Thymus (tissue), 11 donors: Measurements from ENCODE around the gene LRRC41. TPM values are rescaled to one million over a fixed set of nuclear protein-coding genes. Genes with fewer than 3 reads are reported as not detected.

Source experiments
- DNase-seq, 9 donors: peaks; one replicate each; pipeline ENCODE4 v3.0.0-alpha.2; 2013; ENCODE audit warnings: low spot score in 9 of 9, low read depth in 6 of 9, missing footprints in 1 of 9
- H3K27ac ChIP-seq, 2 donors: one replicate each; pipeline ENCODE4 v1.5.1; 2013; ENCODE audit warnings: control low read depth in 1 of 2, low read depth in 1 of 2, low read length in 1 of 2, mild to moderate bottlenecking in 1 of 2, moderate library complexity in 1 of 2
- H3K27me3 ChIP-seq, 2 donors: one replicate each; pipeline ENCODE4 v1.5.1; 2013; ENCODE audit warnings: low read length in 1 of 2; ENCODE audit not compliant: control insufficient read depth in 2 of 2, insufficient read depth in 1 of 2
- H3K36me3 ChIP-seq, 2 donors: one replicate each; pipeline ENCODE4 v1.5.1; 2013; ENCODE audit warnings: low read length in 1 of 2, mild to moderate bottlenecking in 1 of 2, moderate library complexity in 1 of 2; ENCODE audit not compliant: control insufficient read depth in 2 of 2, insufficient read depth in 2 of 2
- H3K4me1 ChIP-seq, 2 donors: one replicate each; pipeline ENCODE4 v1.5.1; 2013; ENCODE audit warnings: low read length in 2 of 2; ENCODE audit not compliant: control insufficient read depth in 2 of 2, insufficient read depth in 2 of 2
- H3K4me3 ChIP-seq, 2 donors: one replicate each; pipeline ENCODE4 v1.5.1; 2013; ENCODE audit warnings: low read length in 2 of 2, control low read depth in 1 of 2, mild to moderate bottlenecking in 1 of 2
- H3K9me3 ChIP-seq, 2 donors: one replicate each; pipeline ENCODE4 v1.5.1; 2013; ENCODE audit warnings: low read length in 1 of 2, mild to moderate bottlenecking in 1 of 2; ENCODE audit not compliant: control insufficient read depth in 2 of 2, insufficient read depth in 1 of 2
- WGBS: extraction: QIAGEN DNeasy Blood & Tissue Kit; methylation state at CpG from one replicate; pipeline ENCODE4 v1.1.7; 2013; 5-methylcytosine and 5-hydroxymethylcytosine counted together
- polyA plus RNA-seq: library from polyadenylated mRNA; stranded (reverse); fragments of 200-250 nt; gene quantifications from one replicate; pipeline ENCODE4 v1.2.3, GENCODE V29; 2013
- total RNA-seq: library from RNA; stranded (reverse); fragments of 120-200 nt; gene quantifications from one replicate; pipeline ENCODE4 v1.2.4, GENCODE V29; 2013
- donor health status: healthy.

The LRRC41 gene
- total and polyA plus RNA-seq, 2 donors, result 24.1 to 32.8 TPM

- Histone ChIP-seq H3K4me3 (peak overlapping the region; percentile 89 to 97), H3K4me1 (peaks cover 19 to 23% of the 10 kb centered on the region in 2 donors), H3K36me3 (peaks cover 13 to 20% of the 10 kb centered on the region in 2 donors), H3K27ac (peak overlapping the region in 1 of 2 donors; percentile 30), H3K27me3 (no peaks in the 10 kb centered on the region), H3K9me3 (no peaks in the 10 kb centered on the region)
- DNase-seq, result peak in 1 of 9 donors; percentile 15
- 83% methylated on average over 6 of the region's 6 CpGs for WGBS
These were observed 2.6 kb downstream of the LRRC41 start for GRCh38 chr1:46300673-46301405.

- DNase-seq, result no peak
- H3K27ac ChIP-seq, result no peak overlapping the region
- H3K36me3 ChIP-seq, result peaks cover 19 to 37% of the 10 kb centered on the region in 2 donors
- no peak overlapping the region for H3K4me3 ChIP-seq
- H3K27me3 ChIP-seq, result no peaks in the 10 kb centered on the region
- H3K9me3 ChIP-seq, result no peaks in the 10 kb centered on the region
- H3K4me1 ChIP-seq, result peaks cover 9 to 13% of the 10 kb centered on the region in 2 donors
These were observed 5.0 kb downstream of the LRRC41 start for GRCh38 chr1:46298387-46298786.

- Histone ChIP-seq H3K4me3 (no peak overlapping the region), H3K27me3 (no peaks in the 10 kb centered on the region), H3K9me3 (no peaks in the 10 kb centered on the region), H3K4me1 (peaks cover 0 to under 1% of the 10 kb centered on the region in 2 donors), H3K36me3 (peaks cover 19 to 37% of the 10 kb centered on the region in 2 donors), H3K27ac (no peak overlapping the region)
- WGBS, result 99% methylated on average over 2 of the region's 2 CpGs
- DNase-seq, result no peak
These were observed 8.1 kb downstream of the LRRC41 start for GRCh38 chr1:46295306-46295705.

- Histone ChIP-seq H3K4me1 (peaks cover 15 to 22% of the 10 kb centered on the region in 2 donors), H3K9me3 (no peaks in the 10 kb centered on the region), H3K27me3 (no peaks in the 10 kb centered on the region), H3K27ac (no peak overlapping the region), H3K4me3 (no peak overlapping the region), H3K36me3 (peaks cover 5 to 25% of the 10 kb centered on the region in 2 donors)
- no peak for DNase-seq
- WGBS, result over 99% methylated on average over 4 of the region's 4 CpGs
These were observed 13.4 kb downstream of the LRRC41 start for GRCh38 chr1:46289976-46290375.

- DNase-seq, result no peak
- Histone ChIP-seq H3K4me1 (peaks cover 23 to 28% of the 10 kb centered on the region in 2 donors), H3K27me3 (no peaks in the 10 kb centered on the region), H3K4me3 (no peak overlapping the region), H3K9me3 (no peaks in the 10 kb centered on the region), H3K27ac (no peak overlapping the region), H3K36me3 (peaks cover 3 to 28% of the 10 kb centered on the region in 2 donors)
- WGBS, result 97% methylated on average over 5 of the region's 5 CpGs
These were observed 14.3 kb downstream of the LRRC41 start for GRCh38 chr1:46289134-46289494.

GRCh38 chr1:46288485-46289133, 14.8 kb downstream of the LRRC41 start:
- Histone ChIP-seq H3K4me1 (peaks cover 24 to 33% of the 10 kb centered on the region in 2 donors), H3K36me3 (peaks cover 3 to 25% of the 10 kb centered on the region in 2 donors), H3K27me3 (no peaks in the 10 kb centered on the region), H3K27ac (no peak overlapping the region), H3K4me3 (no peak overlapping the region), H3K9me3 (no peaks in the 10 kb centered on the region)
- WGBS, result 99% methylated on average over 1 of the region's 1 CpG
- no peak for DNase-seq

GRCh38 chr1:46285730-46286477, 17.5 kb downstream of the LRRC41 start:
- Histone ChIP-seq H3K4me3 (no peak overlapping the region), H3K27me3 (no peaks in the 10 kb centered on the region), H3K4me1 (peaks cover 26 to 36% of the 10 kb centered on the region in 2 donors), H3K9me3 (no peaks in the 10 kb centered on the region), H3K36me3 (peaks cover 7 to 41% of the 10 kb centered on the region in 2 donors), H3K27ac (peak overlapping the region; percentile 66 to 87)
- DNase-seq, result peak; percentile 57 to 91 (median 68)
- WGBS, result 49% methylated on average over 27 of the region's 27 CpGs

GRCh38 chr1:46284597-46285564, 18.5 kb downstream of the LRRC41 start:
- Histone ChIP-seq H3K4me1 (peaks cover 26 to 36% of the 10 kb centered on the region in 2 donors), H3K36me3 (peaks cover 15 to 51% of the 10 kb centered on the region in 2 donors), H3K27me3 (no peaks in the 10 kb centered on the region), H3K9me3 (no peaks in the 10 kb centered on the region), H3K4me3 (no peak overlapping the region), H3K27ac (peak overlapping the region in 1 of 2 donors; percentile 87)
- DNase-seq, result peak in 1 of 9 donors; percentile 35
- 96% methylated on average over 3 of the region's 3 CpGs for WGBS
